GM21390 (cell line): ENCODE data around the gene TIMM17A.
A peak's percentile ranks its signal among the peaks of the same experiment; 100 is the strongest.

Source experiments
- ATAC-seq: cut with Tn5 transposase; IDR thresholded peaks from one replicate; pipeline ENCODE4 v1.9.1; 2021; ENCODE audit not compliant: unreplicated experiment

The TIMM17A gene

GRCh38 chr1:201982623-201983379, 27.5 kb downstream of the TIMM17A start, which contains the start of gene RNPEP:
Gene RNPEP (plus strand): TSS chr1:201982648. CDS start chr1:201982667, 19 bp downstream.
- peak; percentile 82 for ATAC-seq

- ATAC-seq: no peak
These were observed 28.1 kb downstream of the TIMM17A start for GRCh38 chr1:201983380-201983805.

- ATAC-seq: no peak
These were observed 29.1 kb downstream of the TIMM17A start for GRCh38 chr1:201984446-201984845.

- no peak for ATAC-seq
These were observed 30.1 kb downstream of the TIMM17A start for GRCh38 chr1:201985355-201985754.

GRCh38 chr1:201988601-201989000, 33.3 kb downstream of the TIMM17A start:
- ATAC-seq: no peak

- ATAC-seq: no peak
These were observed 34.2 kb downstream of the TIMM17A start for GRCh38 chr1:201989354-201990128.

- no peak for ATAC-seq
These were observed 35.1 kb downstream of the TIMM17A start for GRCh38 chr1:201990427-201990826.

- ATAC-seq: no peak
These were observed 44.4 kb downstream of the TIMM17A start for GRCh38 chr1:201999625-202000238.

- no peak for ATAC-seq
These were observed 47.2 kb downstream of the TIMM17A start for GRCh38 chr1:202002507-202002906.

GRCh38 chr1:202004711-202005110, 49.4 kb downstream of the TIMM17A start:
- no peak for ATAC-seq

GRCh38 chr1:202005958-202006357, 50.7 kb downstream of the TIMM17A start:
- no peak for ATAC-seq

- no peak for ATAC-seq
These were observed 52.0 kb downstream of the TIMM17A start for GRCh38 chr1:202007304-202007703.

- no peak for ATAC-seq
These were observed 52.6 kb downstream of the TIMM17A start for GRCh38 chr1:202007805-202008489.

- ATAC-seq: peak; percentile 45
These were observed 54.2 kb downstream of the TIMM17A start for GRCh38 chr1:202009326-202010179.

GRCh38 chr1:202010180-202011015, 55.1 kb downstream of the TIMM17A start, which contains the start of gene ELF3:
Gene ELF3 (plus strand): TSS chr1:202010587. CDS start chr1:202011137, 550 bp downstream.
- ATAC-seq: peak; percentile 75

- no peak for ATAC-seq
These were observed 56.7 kb downstream of the TIMM17A start for GRCh38 chr1:202011994-202012393.

GRCh38 chr1:202012544-202013478, 57.5 kb downstream of the TIMM17A start:
- no peak for ATAC-seq

GRCh38 chr1:202013603-202014002, 58.3 kb downstream of the TIMM17A start:
- no peak for ATAC-seq
